Left ventricle myocardium superior (tissue), 1 donor: ENCODE data around the gene PLXNC1. TPM values are rescaled to one million over a fixed set of nuclear protein-coding genes. Genes with fewer than 3 reads are reported as not detected.

ENCODE experiments used
- ATAC-seq: fragments of 200-7000 bp; cut with Tn5 transposase; one replicate; pipeline ENCODE4 v1.9.1; 2020; ENCODE audit warnings: mild to moderate bottlenecking, moderate library complexity
- DNase-seq: peaks from one replicate; pipeline ENCODE4 v3.0.0-alpha.2; 2020
- intact Hi-C: fragments of 100-400 bp; cut with micrococcal nuclease; formaldehyde crosslinking; loops from one replicate; pipeline ENCODE4 v1.11.0; 2022
- total RNA-seq: library from RNA; stranded (reverse); fragmentation: NEBNext Ultra II Directional; extraction: Animal tissue kit (Norgen Biotek cat#: 25700); gene quantifications from one replicate; pipeline ENCODE4 v1.2.1, GENCODE V29; 2021
- donor health status: DM: no; HTN: yes; CAD: no; lungs with severe emphysema.

PLXNC1 gene
- total RNA-seq, 1 donor from 2014 or later = 4.4 TPM

GRCh38 chr12:94193168-94193567, 44.8 kb downstream of the PLXNC1 start:
- intact Hi-C loops = no loop called here
- no peak for ATAC-seq
- DNase-seq = no peak

GRCh38 chr12:94195483-94195882, 47.1 kb downstream of the PLXNC1 start:
- no peak for ATAC-seq

GRCh38 chr12:94198469-94198868, 50.1 kb downstream of the PLXNC1 start:
- DNase-seq = no peak
- ATAC-seq = no peak
- intact Hi-C loops = no loop called here

More at GRCh38 chr12:94195483-94195882, 47.1 kb downstream of the PLXNC1 start:
- intact Hi-C loops = no loop called here
- no peak for DNase-seq

GRCh38 chr12:94198872-94199271, 50.5 kb downstream of the PLXNC1 start:
- DNase-seq (no peak), ATAC-seq (no peak)
- intact Hi-C loops = no loop called here

- intact Hi-C loops = no loop called here
- DNase-seq = no peak
- no peak for ATAC-seq
These were observed 51.7 kb downstream of the PLXNC1 start for GRCh38 chr12:94200069-94200468.

GRCh38 chr12:94200695-94201094, 52.3 kb downstream of the PLXNC1 start:
- intact Hi-C loops = no loop called here
- ATAC-seq = no peak
- no peak for DNase-seq

- intact Hi-C loops = no loop called here
- ATAC-seq = no peak
- DNase-seq = no peak
These were observed 54.1 kb downstream of the PLXNC1 start for GRCh38 chr12:94202245-94203180.

GRCh38 chr12:94203181-94203546, 54.8 kb downstream of the PLXNC1 start:
- intact Hi-C loops = no loop called here
- ATAC-seq (no peak), DNase-seq (no peak)

- intact Hi-C loops = no loop called here
- ATAC-seq (no peak), DNase-seq (no peak)
These were observed 55.4 kb downstream of the PLXNC1 start for GRCh38 chr12:94203796-94204195.

GRCh38 chr12:94204499-94205247, 56.3 kb downstream of the PLXNC1 start:
- no peak for DNase-seq
- intact Hi-C loops = no loop called here
- no peak for ATAC-seq

- ATAC-seq (no peak), DNase-seq (no peak)
- intact Hi-C loops = no loop called here
These were observed 57.4 kb downstream of the PLXNC1 start for GRCh38 chr12:94205822-94206221.

GRCh38 chr12:94206886-94207285, 58.5 kb downstream of the PLXNC1 start:
- DNase-seq (no peak), ATAC-seq (no peak)
- intact Hi-C loops = no loop called here

- DNase-seq = no peak
- no peak for ATAC-seq
- intact Hi-C loops = no loop called here
These were observed 59.1 kb downstream of the PLXNC1 start for GRCh38 chr12:94207467-94207848.

- no peak for DNase-seq
- intact Hi-C loops = no loop called here
- peak; percentile 75 for ATAC-seq
These were observed 59.7 kb downstream of the PLXNC1 start for GRCh38 chr12:94207849-94208621.

- intact Hi-C loops = no loop called here
- ATAC-seq = peak; percentile 67
- no peak for DNase-seq
These were observed 60.2 kb downstream of the PLXNC1 start for GRCh38 chr12:94208622-94208966.

- DNase-seq = no peak
- ATAC-seq = no peak
- intact Hi-C loops = no loop called here
These were observed 60.9 kb downstream of the PLXNC1 start for GRCh38 chr12:94209240-94209639.

GRCh38 chr12:94211021-94211420, 62.6 kb downstream of the PLXNC1 start:
- DNase-seq = no peak
- ATAC-seq = no peak
- intact Hi-C loops = no loop called here

GRCh38 chr12:94218233-94218632, 69.9 kb downstream of the PLXNC1 start:
- intact Hi-C loops = no loop called here
- DNase-seq (no peak), ATAC-seq (no peak)

- intact Hi-C loops = no loop called here
- ATAC-seq (no peak), DNase-seq (no peak)
These were observed 71.4 kb downstream of the PLXNC1 start for GRCh38 chr12:94219622-94220302.
